Mesendoderm (in vitro differentiated cells): ENCODE measurements around the gene SYNGR2.

ENCODE experiments used
- DNase-seq: peaks from one replicate; pipeline ENCODE4 v3.0.0; 2013
- H2AK5ac ChIP-seq: 2 replicates; pipeline ENCODE4 v1.6.1; 2013; ENCODE audit warnings: low read length, inconsistent platforms
- H2BK120ac ChIP-seq: 2 replicates; pipeline ENCODE4 v1.6.1; 2013; ENCODE audit warnings: low read depth, mild to moderate bottlenecking, low read length, moderate library complexity, mixed read lengths
- H2BK15ac ChIP-seq: replicated peaks from 2 replicates; pipeline ENCODE4 v1.6.1; 2013; ENCODE audit warnings: low read depth, mild to moderate bottlenecking, moderate library complexity
- H2BK5ac ChIP-seq: 2 replicates; pipeline ENCODE4 v1.6.1; 2013; ENCODE audit warnings: low read length, inconsistent platforms
- H3K18ac ChIP-seq: 2 replicates; pipeline ENCODE4 v1.6.1; 2013; ENCODE audit warnings: mild to moderate bottlenecking, low read length, mixed read lengths
- H3K23ac ChIP-seq: one replicate; pipeline ENCODE4 v1.6.1; 2013; ENCODE audit warnings: low read length
- H3K27ac ChIP-seq: 2 replicates; pipeline ENCODE4 v1.5.1; 2013; ENCODE audit warnings: low read depth, mild to moderate bottlenecking, inconsistent platforms, low read length, moderate library complexity
- H3K27me3 ChIP-seq: 2 replicates; pipeline ENCODE4 v1.6.1; 2013; ENCODE audit warnings: low read length, control low read depth, mild to moderate bottlenecking, inconsistent platforms; ENCODE audit not compliant: insufficient read depth, poor library complexity
- H3K36me3 ChIP-seq: 2 replicates; pipeline ENCODE4 v1.6.1; 2013; ENCODE audit warnings: low read length, inconsistent platforms; ENCODE audit not compliant: control insufficient read depth, insufficient read depth
- H3K4ac ChIP-seq: one replicate; pipeline ENCODE4 v1.6.1; 2013; ENCODE audit warnings: low read depth, mild to moderate bottlenecking, low read length, moderate library complexity
- H3K4me1 ChIP-seq: 2 replicates; pipeline ENCODE4 v1.6.1; 2013; ENCODE audit warnings: low read depth, low read length, inconsistent platforms; ENCODE audit not compliant: control insufficient read depth
- H3K4me2 ChIP-seq: 2 replicates; pipeline ENCODE4 v1.6.1; 2013; ENCODE audit warnings: low read length
- H3K4me3 ChIP-seq: 2 replicates; pipeline ENCODE4 v1.5.1; 2013; ENCODE audit warnings: mild to moderate bottlenecking, low read length
- H3K56ac ChIP-seq: one replicate; pipeline ENCODE4 v1.6.1; 2013; ENCODE audit warnings: low read length
- H3K79me1 ChIP-seq: 2 replicates; pipeline ENCODE4 v1.6.1; 2013; ENCODE audit warnings: low read length, inconsistent platforms
- H3K79me2 ChIP-seq: 2 replicates; pipeline ENCODE4 v1.6.1; 2013; ENCODE audit warnings: mild to moderate bottlenecking, low read length; ENCODE audit not compliant: control insufficient read depth, insufficient read depth
- H3K9ac ChIP-seq: 2 replicates; pipeline ENCODE4 v1.6.1; 2013; ENCODE audit warnings: low read length, inconsistent platforms
- H4K5ac ChIP-seq: one replicate; pipeline ENCODE4 v1.6.1; 2013; ENCODE audit warnings: low read length
- H4K8ac ChIP-seq: one replicate; pipeline ENCODE4 v1.6.1; 2013; ENCODE audit warnings: low read depth, mild to moderate bottlenecking, control low read depth, low read length, moderate library complexity
- WGBS: extraction: QIAGEN DNeasy Blood & Tissue Kit; methylation state at CpG from one replicate; pipeline ENCODE4 v1.1.7; 2013; ENCODE audit warnings: low lambda C conversion rate, missing lambda C conversion rate; ENCODE audit not compliant: insufficient coverage; ENCODE audit errors: extremely low coverage; 5-methylcytosine and 5-hydroxymethylcytosine counted together

The SYNGR2 gene

DNA sequence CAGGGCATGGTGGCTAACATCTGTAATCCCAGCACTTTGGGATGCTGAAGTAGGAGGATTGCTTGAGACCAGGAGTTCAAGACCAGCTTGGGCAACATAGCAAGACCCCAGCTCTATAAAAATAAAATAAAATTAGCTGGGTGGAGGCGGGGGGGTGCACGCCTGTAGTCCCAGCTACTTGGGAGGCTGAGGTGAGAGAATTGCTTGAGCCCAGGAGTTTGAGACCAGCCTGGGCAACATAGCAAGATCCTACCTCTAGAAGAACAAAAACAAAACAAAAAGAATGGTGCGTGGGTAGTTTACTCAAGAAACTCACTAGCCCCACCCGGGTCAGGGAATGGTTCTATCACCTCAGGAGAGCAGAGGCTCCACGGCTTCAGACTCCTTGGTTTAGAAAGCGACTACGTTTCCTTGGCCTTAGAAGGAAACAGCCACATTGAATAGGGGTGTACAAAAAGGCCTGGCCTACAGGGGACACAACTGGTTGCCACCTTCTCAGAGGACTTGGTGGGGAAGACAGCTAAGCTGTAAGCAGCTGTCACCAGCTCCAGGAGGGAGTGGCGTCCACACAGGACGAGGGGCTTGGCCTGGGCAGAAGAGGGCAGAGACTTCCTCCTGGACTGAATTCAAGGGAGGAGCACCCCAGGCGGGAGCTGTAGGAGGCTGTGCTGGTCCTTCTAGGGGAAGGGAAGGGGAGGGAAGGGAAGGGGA is 17.8 kb downstream of the SYNGR2 start:
- peak overlapping the region; percentile 74 for H3K9ac ChIP-seq
- H3K36me3 ChIP-seq, result peaks cover 7% of the 10 kb centered on the region
- no peak overlapping the region for H2BK5ac ChIP-seq
- H3K79me2 ChIP-seq, result peaks cover 31% of the 10 kb centered on the region
- H2BK15ac ChIP-seq, result no peak overlapping the region
- no peak overlapping the region for H2BK120ac ChIP-seq
- H3K27ac ChIP-seq, result no peak overlapping the region
- peak overlapping the region; percentile 57 for H3K4me3 ChIP-seq
- DNase-seq, result peak; percentile 70
- H4K8ac ChIP-seq, result no peak overlapping the region
- H3K18ac ChIP-seq, result peak overlapping the region; percentile 82
- no peak overlapping the region for H2AK5ac ChIP-seq
- no CpG with 5 or more reads among the region's 10 CpGs for WGBS
- peak overlapping the region; percentile 87 for H3K56ac ChIP-seq
- H3K23ac ChIP-seq, result no peak overlapping the region
- H3K4ac ChIP-seq, result peak overlapping the region; percentile 63
- peaks cover 18% of the 10 kb centered on the region for H3K79me1 ChIP-seq
- peaks cover 9% of the 10 kb centered on the region for H3K4me1 ChIP-seq
- H3K4me2 ChIP-seq, result peak overlapping the region; percentile 84
- H3K27me3 ChIP-seq, result no peaks in the 10 kb centered on the region
- no peak overlapping the region for H4K5ac ChIP-seq

DNA sequence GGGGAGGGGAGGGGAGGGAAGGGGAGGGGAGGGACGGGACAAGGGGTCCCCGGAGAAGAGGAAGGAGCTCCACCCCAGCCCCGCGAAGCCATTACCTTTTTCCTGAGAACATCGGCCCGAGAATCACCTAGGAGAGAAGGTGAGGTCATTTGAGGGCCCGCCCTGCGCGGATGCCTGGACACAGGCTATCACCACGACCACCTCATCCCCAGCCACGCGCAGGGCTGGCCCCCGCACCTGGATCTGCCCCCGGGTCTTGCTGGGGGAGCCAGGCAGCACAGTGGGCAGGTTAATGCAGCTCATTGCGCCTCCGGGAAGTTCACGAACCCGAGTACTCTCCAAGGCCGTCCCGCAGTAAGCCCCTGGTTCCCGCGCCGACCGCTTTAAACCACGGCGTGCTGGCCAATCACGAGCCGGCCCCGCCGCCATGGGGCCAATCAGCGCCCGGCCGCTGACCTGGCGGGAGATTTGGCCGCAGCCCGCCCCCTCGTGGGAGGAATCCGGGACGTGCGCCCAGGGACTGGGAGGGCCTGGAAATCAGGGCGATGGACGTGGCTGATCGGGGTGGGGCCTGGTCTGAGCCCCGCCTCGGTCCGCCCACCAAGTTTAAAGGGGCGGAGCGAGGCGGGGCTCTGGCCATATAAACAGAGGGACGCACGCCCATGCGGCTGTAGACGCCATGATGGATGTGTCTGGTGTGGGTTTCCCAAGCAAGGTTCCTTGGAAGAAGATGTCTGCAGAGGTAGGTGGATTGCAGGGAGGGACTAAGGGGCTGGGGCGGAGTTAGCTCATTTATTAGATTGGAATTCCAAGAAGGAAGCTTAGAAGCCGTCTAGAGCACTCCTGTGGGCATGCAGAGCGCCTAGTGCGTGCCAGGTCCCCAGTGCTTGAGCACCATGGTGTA is 18.6 kb downstream of the SYNGR2 start, which contains the start of the genes AFMID and TK1:
Gene AFMID, plus strand, starts transcription at position 671 of the 904 bp plus-strand sequence. Its CDS starts 9 bp downstream, at position 680.
Gene TK1, minus strand, starts transcription at position 361 of the 904 bp plus-strand sequence. Its CDS starts 58 bp downstream, at position 303.
- peak within 1 kb of the TSS; percentile 84 for H3K4ac ChIP-seq
- peak within 1 kb of the TSS; percentile 82 for H3K18ac ChIP-seq
- H2BK15ac ChIP-seq, result no peak within 1 kb of the TSS
- H3K23ac ChIP-seq, result no peak within 1 kb of the TSS
- no peak within 1 kb of the TSS for H4K8ac ChIP-seq
- no peak within 1 kb of the TSS for H4K5ac ChIP-seq
- H3K36me3 ChIP-seq, result peaks cover 7% of the 10 kb centered on the region
- no CpG with 5 or more reads among the region's 57 CpGs for WGBS
- peak within 1 kb of the TSS; percentile 84 for H3K4me2 ChIP-seq
- peak within 1 kb of the TSS; percentile 87 for H3K56ac ChIP-seq
- no peak within 1 kb of the TSS for H2AK5ac ChIP-seq
- H2BK120ac ChIP-seq, result no peak within 1 kb of the TSS
- H2BK5ac ChIP-seq, result no peak within 1 kb of the TSS
- DNase-seq, result peak; percentile 99
- peaks cover 31% of the 10 kb centered on the region for H3K79me2 ChIP-seq
- peak within 1 kb of the TSS; percentile 57 for H3K4me3 ChIP-seq
- H3K4me1 ChIP-seq, result peaks cover 9% of the 10 kb centered on the region
- H3K27ac ChIP-seq, result peak within 1 kb of the TSS; percentile 62
- peak within 1 kb of the TSS; percentile 74 for H3K9ac ChIP-seq
- H3K27me3 ChIP-seq, result no peaks in the 10 kb centered on the region
- H3K79me1 ChIP-seq, result peaks cover 18% of the 10 kb centered on the region

- H3K27ac ChIP-seq, result no peak overlapping the region
Observed at GRCh38 chr17:78196716-78197115, 28.3 kb downstream of the SYNGR2 start.

DNA sequence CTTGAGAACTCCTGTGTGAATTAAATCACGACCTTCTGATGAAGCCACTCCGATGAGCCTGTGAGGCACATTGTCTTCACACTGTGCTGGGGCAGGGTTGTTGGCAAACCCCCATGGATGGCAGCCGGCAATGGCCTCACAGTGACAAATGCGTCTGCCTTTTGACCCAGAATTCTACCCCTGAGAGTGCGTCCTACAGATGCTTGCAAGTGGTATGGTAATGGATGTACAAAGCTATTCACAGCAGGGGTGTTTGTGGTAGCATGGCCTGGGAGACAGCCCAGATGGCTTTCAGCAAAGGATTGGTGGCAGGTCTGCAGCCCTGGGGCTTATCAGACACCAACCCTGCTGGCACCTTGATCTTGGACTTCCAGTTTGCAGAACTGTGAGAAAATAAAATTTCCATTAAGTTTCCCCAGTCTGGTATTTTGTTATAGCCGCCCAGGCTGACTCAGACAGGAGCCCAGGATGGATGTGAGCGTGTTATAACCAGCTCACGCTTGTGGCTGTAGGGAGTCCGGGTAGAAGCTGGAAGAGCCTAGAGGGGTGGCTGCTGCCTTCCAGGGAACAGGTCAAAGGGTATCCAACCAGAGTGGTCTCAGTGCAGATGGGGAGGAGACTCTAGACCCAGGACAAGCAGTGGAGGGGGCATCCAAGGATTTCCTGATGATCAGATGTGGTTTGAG is 28.9 kb downstream of the SYNGR2 start:
- WGBS, result no CpG with 5 or more reads among the region's 9 CpGs

More at GRCh38 chr17:78196716-78197115, 28.3 kb downstream of the SYNGR2 start:
- Histone ChIP-seq H2AK5ac (no peak overlapping the region), H2BK5ac (no peak overlapping the region), H3K27me3 (no peaks in the 10 kb centered on the region), H3K36me3 (no peaks in the 10 kb centered on the region), H4K8ac (no peak overlapping the region), H3K4me1 (peaks cover 8% of the 10 kb centered on the region), H3K79me1 (peaks cover 4% of the 10 kb centered on the region), H3K4me2 (no peak overlapping the region), H2BK15ac (no peak overlapping the region), H3K9ac (no peak overlapping the region), H4K5ac (no peak overlapping the region), H2BK120ac (no peak overlapping the region), H3K79me2 (no peaks in the 10 kb centered on the region), H3K4ac (no peak overlapping the region), H3K18ac (no peak overlapping the region), H3K23ac (no peak overlapping the region), H3K56ac (no peak overlapping the region), H3K4me3 (no peak overlapping the region)
- DNase-seq, result no peak
- WGBS, result no CpG with 5 or more reads among the region's 5 CpGs

DNA sequence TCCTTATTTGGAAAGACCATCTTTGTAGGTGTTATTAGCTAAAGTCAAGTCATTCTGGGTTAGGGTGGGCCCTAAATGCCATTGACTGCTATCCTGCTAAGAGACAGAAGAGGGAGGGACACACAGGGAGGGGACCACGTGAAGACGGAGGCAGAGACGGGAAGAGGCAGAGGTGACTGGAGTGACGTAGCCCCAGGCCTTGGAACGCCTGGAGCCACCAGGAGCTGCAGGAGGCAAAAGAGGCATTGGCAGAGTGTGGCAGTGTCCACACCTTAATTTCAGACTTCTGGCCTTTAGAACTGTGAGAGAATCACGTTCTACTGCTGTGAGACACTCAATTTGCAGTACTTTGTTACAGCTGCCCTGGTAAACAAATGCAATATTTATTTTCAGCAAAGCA is 32.1 kb downstream of the SYNGR2 start:
- H3K4ac ChIP-seq, result no peak overlapping the region
- H3K4me2 ChIP-seq, result no peak overlapping the region
- H3K27me3 ChIP-seq, result no peaks in the 10 kb centered on the region
- H2BK15ac ChIP-seq, result no peak overlapping the region
- no peak overlapping the region for H3K4me3 ChIP-seq
- WGBS, result no CpG with 5 or more reads among the region's 6 CpGs
- H3K27ac ChIP-seq, result no peak overlapping the region
- H3K9ac ChIP-seq, result no peak overlapping the region
- peak overlapping the region; percentile 15 for H3K56ac ChIP-seq
- no peaks in the 10 kb centered on the region for H3K79me2 ChIP-seq
- H3K18ac ChIP-seq, result no peak overlapping the region
- H3K36me3 ChIP-seq, result no peaks in the 10 kb centered on the region
- H2BK120ac ChIP-seq, result no peak overlapping the region
- H2AK5ac ChIP-seq, result no peak overlapping the region
- H4K8ac ChIP-seq, result no peak overlapping the region
- DNase-seq, result no peak
- H3K23ac ChIP-seq, result no peak overlapping the region
- H3K79me1 ChIP-seq, result peaks cover 4% of the 10 kb centered on the region
- no peak overlapping the region for H2BK5ac ChIP-seq
- no peak overlapping the region for H4K5ac ChIP-seq
- H3K4me1 ChIP-seq, result peaks cover 8% of the 10 kb centered on the region

More for the DNA sequence above, 28.9 kb downstream of the SYNGR2 start:
- Histone ChIP-seq H3K27me3 (no peaks in the 10 kb centered on the region), H3K23ac (no peak overlapping the region), H3K4me3 (no peak overlapping the region), H3K79me2 (no peaks in the 10 kb centered on the region), H3K4ac (no peak overlapping the region), H3K27ac (peak overlapping the region; percentile 2), H3K4me1 (peaks cover 8% of the 10 kb centered on the region), H3K79me1 (peaks cover 4% of the 10 kb centered on the region), H2BK5ac (no peak overlapping the region), H2BK15ac (no peak overlapping the region), H3K36me3 (no peaks in the 10 kb centered on the region), H3K18ac (no peak overlapping the region), H3K4me2 (no peak overlapping the region), H3K9ac (no peak overlapping the region), H2AK5ac (no peak overlapping the region), H2BK120ac (no peak overlapping the region), H4K8ac (no peak overlapping the region), H3K56ac (no peak overlapping the region), H4K5ac (no peak overlapping the region)
- DNase-seq, result peak; percentile 76
